ENCODE measurements around the gene ADI1. TPM values are rescaled to one million over a fixed set of nuclear protein-coding genes. Genes with fewer than 3 reads are reported as not detected.

Gene ADI1
- total and polyA plus RNA-seq, 10 donors, result 31.8 to 106 (median 55.4) TPM

DNA sequence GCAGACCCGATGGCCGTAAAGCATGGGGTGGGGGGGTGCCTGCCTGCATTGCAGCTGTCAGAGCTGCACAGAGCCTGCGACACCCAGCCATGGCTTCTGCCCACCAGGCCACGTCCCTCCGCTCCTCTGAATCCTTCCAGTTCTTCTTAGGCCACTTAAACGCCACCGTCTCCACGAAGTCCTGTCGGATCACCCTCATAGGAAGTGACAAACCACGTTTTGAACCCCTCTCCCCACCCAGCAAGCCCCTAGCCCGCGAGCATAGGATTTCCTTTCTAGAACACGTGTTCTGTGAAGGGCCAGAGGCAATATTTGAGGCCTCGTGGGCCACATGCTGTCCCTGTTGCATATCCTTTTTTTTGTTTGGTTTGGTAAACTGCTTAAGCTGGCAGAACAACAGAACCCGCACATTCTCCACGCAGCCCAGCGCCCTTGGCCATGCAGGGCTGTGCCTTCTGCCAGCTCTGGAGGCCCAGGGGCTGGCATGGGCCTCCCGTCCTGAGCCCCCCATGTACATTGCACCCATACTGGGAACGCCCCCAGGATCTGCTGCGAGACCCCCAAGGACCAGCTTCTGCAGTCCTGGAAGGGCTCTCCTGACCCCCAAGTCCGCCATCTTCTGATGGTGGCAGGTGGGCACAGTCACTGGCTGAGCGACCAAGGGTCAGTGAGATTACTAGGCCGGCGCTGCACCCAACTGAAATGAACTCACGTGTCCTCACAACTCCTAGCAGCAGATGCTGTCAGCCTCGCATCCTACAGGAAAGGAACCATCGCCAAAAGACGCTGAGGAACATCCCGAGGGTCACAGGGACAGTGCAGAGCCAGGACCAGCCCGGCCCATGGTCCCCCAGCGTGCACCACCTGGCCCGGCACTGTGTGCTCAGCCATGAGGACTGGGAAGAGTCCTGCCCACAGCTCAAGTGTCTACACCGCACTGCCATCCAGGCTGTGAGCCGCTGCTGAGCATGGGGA lies 35.1 kb downstream of the ADI1 start:
- no peak overlapping the region for H3K27ac ChIP-seq
- no peaks in the 10 kb centered on the region for H3K27me3 ChIP-seq (replicated peaks in 1 of 7)
- WGBS, 5 donors, result 90 to 95% (median 94%) methylated on average over 34 of the region's 34 CpGs
- H3K4me3 ChIP-seq, result no peak overlapping the region
- H3K9me3 ChIP-seq, result peaks cover 0 to 10% (median 5%) of the 10 kb centered on the region in 8 donors
- peak; percentile 64 for DNase-seq
- H3K36me3 ChIP-seq, result peaks cover 0 to 70% (median 13%) of the 10 kb centered on the region in 6 donors
- intact Hi-C loops (cut with DNase I; ENCODE audit: low total_unique reads), result no loop called here
- TF ChIP-seq CTCF (IDR thresholded peaks at IDR 0.05 in 8 of 11, conservative IDR thresholded peaks at IDR 0.05 in 3 of 11) (no peak), POLR2A (IDR thresholded peaks at IDR 0.05) (no peak), POLR2AphosphoS5 (IDR thresholded peaks at IDR 0.05) (no peak)
- peaks cover 0 to 5% (median 0%) of the 10 kb centered on the region in 6 donors for H3K4me1 ChIP-seq

DNA sequence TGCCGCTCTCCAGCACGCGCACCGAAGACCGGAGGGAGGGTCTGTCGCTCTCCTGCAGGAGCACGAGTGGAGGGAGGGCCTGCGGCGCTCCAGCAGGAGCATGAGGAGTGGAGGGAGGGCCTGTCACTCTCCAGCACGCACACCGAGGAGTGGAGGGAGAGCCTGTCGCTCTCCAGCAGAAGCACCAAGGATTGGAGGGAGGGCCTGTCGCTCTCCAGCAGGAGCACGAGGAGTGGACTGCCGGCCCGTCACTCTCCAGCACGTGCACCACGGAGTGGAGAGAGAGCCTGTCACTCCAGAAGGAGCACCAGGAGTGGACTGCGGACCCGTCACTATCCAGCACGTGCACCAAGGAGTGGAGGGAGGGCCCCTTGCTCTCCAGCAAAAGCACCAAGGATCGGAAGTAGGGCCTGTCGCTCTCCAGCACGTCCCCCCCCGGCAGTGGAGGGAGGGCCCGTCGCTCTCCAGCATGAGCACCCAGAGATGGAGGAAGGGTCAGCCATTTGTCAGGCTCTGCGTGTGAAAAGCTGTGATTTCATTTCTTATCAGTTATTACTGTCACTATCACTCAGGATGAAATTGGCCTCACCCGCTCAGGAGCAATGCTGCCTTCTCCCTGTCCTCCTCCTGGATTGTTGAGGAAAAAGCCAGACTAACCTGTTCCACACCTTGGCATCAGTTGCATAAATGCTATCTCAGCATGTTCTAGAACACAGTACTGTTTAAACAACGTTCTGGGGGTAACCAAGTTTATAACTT lies 35.9 kb downstream of the ADI1 start:
- H3K9me3 ChIP-seq, result peaks cover 0 to 10% (median 5%) of the 10 kb centered on the region in 8 donors
- DNase-seq, result peak; percentile 72
- peaks cover 0 to 5% (median 0%) of the 10 kb centered on the region in 6 donors for H3K4me1 ChIP-seq
- H3K27me3 ChIP-seq (replicated peaks in 1 of 7), result no peaks in the 10 kb centered on the region
- intact Hi-C loops (cut with DNase I; ENCODE audit: low total_unique reads), result no loop called here
- no peak for TF ChIP-seq CTCF (IDR thresholded peaks at IDR 0.05 in 8 of 11, conservative IDR thresholded peaks at IDR 0.05 in 3 of 11)
- no peak for TF ChIP-seq POLR2A (IDR thresholded peaks at IDR 0.05)
- peak in 2 of 3 donors; percentile 30 to 50 for TF ChIP-seq POLR2AphosphoS5 (IDR thresholded peaks at IDR 0.05)
- H3K27ac ChIP-seq, result no peak overlapping the region
- WGBS, 5 donors, result 81 to 93% (median 86%) methylated on average over 23 to 30 of the region's 30 CpGs
- peaks cover 0 to 79% (median 21%) of the 10 kb centered on the region in 6 donors for H3K36me3 ChIP-seq
- H3K4me3 ChIP-seq, result no peak overlapping the region

- TF ChIP-seq POLR2A (IDR thresholded peaks at IDR 0.05) (no peak), POLR2AphosphoS5 (IDR thresholded peaks at IDR 0.05) (peak in 1 of 3 donors; percentile 7)
- peaks cover 0 to 89% (median 29%) of the 10 kb centered on the region in 6 donors for H3K36me3 ChIP-seq
- intact Hi-C loops (cut with DNase I; ENCODE audit: low total_unique reads), result no loop called here
Observed at GRCh38 chr2:3482363-3482821, 36.9 kb downstream of the ADI1 start.

GRCh38 chr2:3481736-3482362 lies 37.5 kb downstream of the ADI1 start:
- TF ChIP-seq POLR2AphosphoS5 (IDR thresholded peaks at IDR 0.05) (no peak), POLR2A (IDR thresholded peaks at IDR 0.05) (no peak), CTCF (IDR thresholded peaks at IDR 0.05 in 8 of 11, conservative IDR thresholded peaks at IDR 0.05 in 3 of 11) (no peak)
- DNase-seq, result peak; percentile 73
- H3K4me3 ChIP-seq, result no peak overlapping the region
- H3K36me3 ChIP-seq, result peaks cover 0 to 93% (median 30%) of the 10 kb centered on the region in 6 donors
- peaks cover 0 to 2% (median under 1%) of the 10 kb centered on the region in 8 donors for H3K9me3 ChIP-seq
- no peak overlapping the region for H3K27ac ChIP-seq
- 95 to 97% (median 96%) methylated on average over 17 to 20 of the region's 20 CpGs for WGBS, 5 donors
- H3K27me3 ChIP-seq (replicated peaks in 1 of 7), result no peaks in the 10 kb centered on the region
- intact Hi-C loops (cut with DNase I; ENCODE audit: low total_unique reads), result no loop called here
- peaks cover 0 to 5% (median 0%) of the 10 kb centered on the region in 6 donors for H3K4me1 ChIP-seq

More at GRCh38 chr2:3482363-3482821, 36.9 kb downstream of the ADI1 start:
- H3K27me3 ChIP-seq (replicated peaks in 1 of 7), result no peaks in the 10 kb centered on the region
- peak; percentile 77 for DNase-seq
- 92 to 96% (median 95%) methylated on average over 12 to 20 of the region's 20 CpGs for WGBS, 5 donors
- no peak overlapping the region for H3K27ac ChIP-seq
- no peak overlapping the region for H3K4me3 ChIP-seq
- H3K4me1 ChIP-seq, result peaks cover 0 to 5% (median 0%) of the 10 kb centered on the region in 6 donors
- peaks cover 0 to 7% (median 5%) of the 10 kb centered on the region in 8 donors for H3K9me3 ChIP-seq

All from spleen (tissue), 11 donors.